HepG2 (cell line): ENCODE data around the gene DHX29. TPM values are rescaled to one million over a fixed set of nuclear protein-coding genes. Genes with fewer than 3 reads are reported as not detected.

Experiments
- ATAC-seq: fragments of 200-7000 bp; cut with Tn5 transposase; 3 replicates; pipeline ENCODE4 v1.9.1; 2020; ENCODE audit warnings: mild to moderate bottlenecking, moderate library complexity
- BruUV-seq: library from RNA; stranded (reverse); fragments of 400-500 nt; replicated peaks from 2 replicates; lab custom pipeline; 2021; lab: Mats Ljungman, UMichigan
- CTCF ChIA-PET: fragments of 300-600 bp; formaldehyde crosslinking; extraction: SDS; loops from one replicate; lab custom pipeline; 2021; ENCODE audit warnings: low total read pairs, inconsistent platforms, low intra/inter-chr PET ratio; lab: Yijun Ruan, JAX
- POLR2A ChIA-PET: fragments of 350-600 bp; sonication (Branson Sonifier 250); formaldehyde crosslinking; loops from one replicate; lab custom pipeline; 2020; ENCODE audit warnings: antibody characterized with exemption, inconsistent platforms; lab: Yijun Ruan, JAX
- DNase-seq: peaks from one replicate; pipeline ENCODE4 v3.0.0-alpha.2; 2015; ENCODE audit warnings: low spot score
- FAIRE-seq: peaks from 3 replicates; lab custom pipeline; 2011; peaks lifted over from hg19 to GRCh38; lab: Jason Lieb, UNC
- H2AFZ ChIP-seq: one replicate; pipeline ENCODE4 v1.6.1; 2011; ENCODE audit warnings: low read length, inconsistent platforms
- H3K27ac ChIP-seq: fragments of 300-600 bp; 3 replicates; pipeline ENCODE4 v1.8.0; 2011; ENCODE audit warnings: mixed run types, mild to moderate bottlenecking, mixed read lengths, low read length, inconsistent platforms; ENCODE audit not compliant: insufficient read depth; ENCODE audit errors: extremely low read length
- H3K27me3 ChIP-seq, 2 experiments: fragments of 200-600 bp in 1 of 2; 2 replicates in 1 of 2; 3 replicates in 1 of 2; pipeline versions ENCODE4 v1.6.0 to v1.8.0; 2011; ENCODE audit warnings: low read length in 2 of 2, mild to moderate bottlenecking in 2 of 2, moderate library complexity in 2 of 2, inconsistent platforms in 1 of 2; ENCODE audit not compliant: insufficient read depth in 2 of 2, control insufficient read depth in 1 of 2
- H3K36me3 ChIP-seq, 2 experiments: fragments of 200-600 bp in 1 of 2; replicated peaks in 1 of 2; 2 replicates in 1 of 2; 3 replicates in 1 of 2; pipeline versions ENCODE4 v1.5.1 to v1.8.0; 2011; ENCODE audit warnings: low read length in 2 of 2, inconsistent platforms in 1 of 2; ENCODE audit not compliant: insufficient read depth in 2 of 2, control insufficient read depth in 1 of 2
- H3K4me1 ChIP-seq: 2 replicates; pipeline ENCODE4 v1.5.1; 2012; ENCODE audit warnings: low read length, inconsistent platforms; ENCODE audit not compliant: insufficient read depth
- H3K4me2 ChIP-seq: 2 replicates; pipeline ENCODE4 v1.6.0; 2011; ENCODE audit warnings: low read depth, low read length, inconsistent platforms
- H3K4me3 ChIP-seq, 3 experiments: fragments of 200-600 bp in 1 of 3; sonication (generic), shearing (Covaris generic) in 1 of 3; replicated peaks in 1 of 3; 2 replicates each; pipeline ENCODE4 v1.5.1; 2011 to 2016; ENCODE audit warnings: low read length in 3 of 3, inconsistent platforms in 2 of 3, low read depth in 2 of 3, mild to moderate bottlenecking in 2 of 3, control low read depth in 1 of 3, mixed read lengths in 1 of 3; ENCODE audit not compliant: insufficient read depth in 1 of 3
- H3K79me2 ChIP-seq: one replicate; pipeline ENCODE4 v1.6.1; 2011; ENCODE audit warnings: low read length, inconsistent platforms; ENCODE audit not compliant: insufficient read depth
- H3K9ac ChIP-seq: 2 replicates; pipeline ENCODE4 v1.6.0; 2011; ENCODE audit warnings: mild to moderate bottlenecking, low read depth, low read length, inconsistent platforms; ENCODE audit not compliant: insufficient read depth
- H3K9me3 ChIP-seq: 2 replicates; pipeline ENCODE4 v1.5.1; 2012; ENCODE audit warnings: mild to moderate bottlenecking, low read length
- H4K20me1 ChIP-seq: 2 replicates; pipeline ENCODE4 v1.6.0; 2011; ENCODE audit warnings: inconsistent platforms, mild to moderate bottlenecking, low read length, moderate library complexity; ENCODE audit not compliant: insufficient read depth
- ATM ChIP-seq: fragments of 450-650 bp; IDR thresholded peaks from 2 replicates; pipeline ENCODE4 v1.7.1; 2017; ENCODE audit warnings: mild to moderate bottlenecking, borderline replicate concordance
- BATF2 ChIP-seq: sonication (generic); formaldehyde crosslinking; IDR thresholded peaks from 2 replicates; pipeline ENCODE4 v1.8.0; 2022; ENCODE audit warnings: mild to moderate bottlenecking, missing genetic modification reagents, moderate library complexity
- CSRNP1 ChIP-seq: sonication (generic); formaldehyde crosslinking; IDR thresholded peaks from 2 replicates; pipeline ENCODE4 v1.8.1; 2023; ENCODE audit warnings: mild to moderate bottlenecking, missing genetic modification reagents
- ELF4 ChIP-seq: sonication (generic); formaldehyde crosslinking; IDR thresholded peaks from 2 replicates; pipeline ENCODE4 v1.5.0; 2020; ENCODE audit warnings: missing genetic modification reagents, mild to moderate bottlenecking, moderate library complexity, borderline replicate concordance
- ETV6 ChIP-seq: sonication (generic); formaldehyde crosslinking; conservative IDR thresholded peaks from 2 replicates; pipeline ENCODE4 v1.4.0; 2020; ENCODE audit warnings: missing genetic modification reagents
- MAFK ChIP-seq, 2 experiments: IDR thresholded peaks in 1 of 2; conservative IDR thresholded peaks in 1 of 2; 2 replicates each; pipeline ENCODE4 v1.6.1; 2011; ENCODE audit warnings: improper control_type of control experiment in 2 of 2, low read length in 2 of 2
- PHF21A ChIP-seq: sonication (generic); formaldehyde crosslinking; IDR thresholded peaks from 2 replicates; pipeline ENCODE4 v1.5.0; 2020; ENCODE audit warnings: mild to moderate bottlenecking, missing genetic modification reagents
- SIN3B ChIP-seq: fragments of 150-350 bp; IDR thresholded peaks from 2 replicates; pipeline ENCODE4 v1.6.1; 2014; ENCODE audit warnings: low read length
- SOX5 ChIP-seq: IDR thresholded peaks from 2 replicates; pipeline ENCODE4 v1.6.1; 2016; ENCODE audit warnings: borderline replicate concordance
- TCF7 ChIP-seq: sonication (generic); IDR thresholded peaks from 2 replicates; pipeline ENCODE4 v1.6.1; 2016; ENCODE audit warnings: antibody characterized with exemption, low read depth
- TEF ChIP-seq: sonication (generic); formaldehyde crosslinking; IDR thresholded peaks from 2 replicates; pipeline ENCODE4 v1.5.0; 2020; ENCODE audit warnings: missing genetic modification reagents
- THRA ChIP-seq: sonication (generic); formaldehyde crosslinking; IDR thresholded peaks from 2 replicates; pipeline ENCODE4 v1.4.0; 2020; ENCODE audit warnings: missing genetic modification reagents, borderline replicate concordance
- ZNF17 ChIP-seq: sonication (generic); formaldehyde crosslinking; IDR thresholded peaks from 2 replicates; pipeline ENCODE4 v1.5.0; 2020; ENCODE audit warnings: mild to moderate bottlenecking, missing genetic modification reagents
- ZNF546 ChIP-seq: sonication (generic); formaldehyde crosslinking; conservative IDR thresholded peaks from 2 replicates; pipeline ENCODE4 v1.8.1; 2023; ENCODE audit warnings: mild to moderate bottlenecking, missing genetic modification reagents
- ZNF768 ChIP-seq: sonication (generic); formaldehyde crosslinking; IDR thresholded peaks from 2 replicates; pipeline ENCODE4 v1.4.0; 2020; ENCODE audit warnings: missing genetic modification reagents
- WGBS: methylation state at CpG from one replicate; pipeline ENCODE4 v1.1.6; 2017; ENCODE audit warnings: low lambda C conversion rate; 5-methylcytosine and 5-hydroxymethylcytosine counted together
- in situ Hi-C: cut with HindIII; loops from 2 replicates; pipeline ENCODE4 v1.10.0; 2017; ENCODE audit warnings: low pct_unique_long_range_greater_than_20kb; ENCODE audit not compliant: extremely low pct_ligation_motif_present
- intact Hi-C: fragments of 100-400 bp; cut with micrococcal nuclease; formaldehyde crosslinking; loops from one replicate; pipeline ENCODE4 v1.10.0; 2022; ENCODE audit not compliant: unreplicated experiment
- polyA plus RNA-seq, 8 experiments: library from polyadenylated mRNA; depleted of rRNA in 3 of 8; stranded (reverse) in 7 of 8; unstranded in 1 of 8; fragments of >200 nt; fragmentation: Illumina TruSeq in 4 of 8; extraction: Trizol in 4 of 8; gene quantifications; 2 replicates each; pipeline versions ENCODE4 v1.2.1 to v1.2.3, GENCODE V29; 2011 to 2016; ENCODE audit warnings: low read depth in 4 of 8, missing spikeins in 1 of 8, mixed read lengths in 1 of 8; ENCODE audit not compliant: insufficient read depth in 1 of 8
- total RNA-seq, 5 experiments: library from RNA; depleted of rRNA; stranded (reverse); fragments of >200 nt; fragmentation: Illumina TruSeq; extraction: Trizol; gene quantifications; 2 replicates each; pipeline ENCODE4 v1.2.3, GENCODE V29; 2016; ENCODE audit warnings: low read depth in 1 of 5

The DHX29 gene
- total and polyA plus RNA-seq, 2 of the 13 experiments (the other 11 are each of a cell fraction or from before 2014, with no cell fraction given): 1.9 to 22.0 TPM

GRCh38 chr5:55250064-55250463 is 57.4 kb downstream of the DHX29 start:
- Histone ChIP-seq H3K9me3 (peaks cover 11% of the 10 kb centered on the region), H2AFZ (no peak overlapping the region), H3K4me3 (no peak overlapping the region), H3K27ac (no peak overlapping the region), H4K20me1 (no peaks in the 10 kb centered on the region), H3K4me1 (no peaks in the 10 kb centered on the region), H3K9ac (no peak overlapping the region), H3K27me3 (no peaks in the 10 kb centered on the region), H3K79me2 (no peaks in the 10 kb centered on the region), H3K36me3 (no peaks in the 10 kb centered on the region; a peak in 2 of 5 replicates)
- in situ Hi-C loops (no loop called here), intact Hi-C loops (no loop called here)
- no peak for DNase-seq
- no TSS peak for BruUV-seq
- ChIA-PET CTCF (no interaction called here), POLR2A (no interaction called here)
- ATAC-seq: no peak
- 11% methylated on average over 1 of the region's 1 CpG for WGBS
- no peak for FAIRE-seq
- peak; percentile 18 to 50; a peak in 2 of 4 replicates for TF ChIP-seq MAFK (conservative IDR thresholded peaks at IDR 0.05 in 1 of 2, IDR thresholded peaks at IDR 0.05 in 1 of 2; ENCODE audit: low read length in 2 of 2)
- TF ChIP-seq PHF21A (CRISPR knock-in tag): no peak
- TF ChIP-seq, all 625 proteins: peak for 1
- H3K4me2 ChIP-seq: no peak overlapping the region

GRCh38 chr5:55241746-55242145 is 65.7 kb downstream of the DHX29 start:
- no peak for FAIRE-seq
- in situ Hi-C loops: no loop called here
- ChIA-PET POLR2A (no interaction called here), CTCF (no interaction called here)
- Histone ChIP-seq H3K9me3 (no peaks in the 10 kb centered on the region), H3K79me2 (no peaks in the 10 kb centered on the region), H3K9ac (no peak overlapping the region), H3K4me1 (no peaks in the 10 kb centered on the region), H3K36me3 (no peaks in the 10 kb centered on the region), H3K4me2 (no peak overlapping the region), H2AFZ (no peak overlapping the region), H3K27ac (no peak overlapping the region), H3K4me3 (no peak overlapping the region), H3K27me3 (no peaks in the 10 kb centered on the region), H4K20me1 (no peaks in the 10 kb centered on the region)
- no peak for DNase-seq
- no TSS peak for BruUV-seq
- no peak for ATAC-seq
- intact Hi-C loops: no loop called here
- 4% methylated on average over 4 of the region's 4 CpGs for WGBS
- TF ChIP-seq TEF (CRISPR knock-in tag): no peak
- no peak for TF ChIP-seq THRA (CRISPR knock-in tag)
- TF ChIP-seq SIN3B: no peak
- TF ChIP-seq ZNF17: no peak
- TF ChIP-seq ELF4: no peak
- TF ChIP-seq TCF7: no peak
- TF ChIP-seq ETV6 (CRISPR knock-in tag): no peak
- no peak for TF ChIP-seq ZNF546
- no peak for TF ChIP-seq CSRNP1
- no peak for TF ChIP-seq ZNF768 (CRISPR knock-in tag)
- no peak for TF ChIP-seq BATF2
- TF ChIP-seq SOX5: no peak
- TF ChIP-seq ATM: no peak
